OCI-M1 (cell line): Measurements from ENCODE around the gene PLA2G5.
A peak's percentile ranks its signal among the peaks of the same experiment; 100 is the strongest.
"Not testable (repeated sequence)": the region's sequence is repeated elsewhere in the genome, so short reads cannot be mapped to it uniquely, and the experiment has no call there.

ENCODE experiments used
- DNase-seq: peaks from one replicate; lab custom pipeline; 2025; lab: John Stamatoyannopoulos, UW

The PLA2G5 gene

DNA sequence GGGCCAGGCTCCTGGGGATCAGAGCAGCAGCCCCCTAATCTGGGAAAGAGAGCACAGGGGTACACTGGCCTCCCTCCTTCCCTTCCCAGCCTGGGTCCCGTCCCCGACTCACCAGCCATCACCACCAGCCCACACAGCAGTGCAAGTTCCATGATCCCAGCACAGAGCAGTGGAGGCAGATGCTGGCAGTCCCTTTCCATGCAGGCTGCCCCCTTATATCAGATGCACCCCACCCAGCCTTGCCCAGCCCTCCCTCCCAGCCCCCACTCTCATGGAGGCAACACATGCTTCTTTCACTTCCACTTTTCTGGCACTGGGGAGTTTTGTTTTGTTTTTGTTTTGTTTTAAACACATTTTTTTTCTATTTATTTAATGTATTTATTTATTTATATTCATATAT lies 49.4 kb downstream of the PLA2G5 start, which contains the start of gene PLA2G2D:
PLA2G2D (minus strand) TSS at position 190 of the 400 bp plus-strand sequence; CDS start at position 152, 38 bp downstream.
- no peak for DNase-seq

DNA sequence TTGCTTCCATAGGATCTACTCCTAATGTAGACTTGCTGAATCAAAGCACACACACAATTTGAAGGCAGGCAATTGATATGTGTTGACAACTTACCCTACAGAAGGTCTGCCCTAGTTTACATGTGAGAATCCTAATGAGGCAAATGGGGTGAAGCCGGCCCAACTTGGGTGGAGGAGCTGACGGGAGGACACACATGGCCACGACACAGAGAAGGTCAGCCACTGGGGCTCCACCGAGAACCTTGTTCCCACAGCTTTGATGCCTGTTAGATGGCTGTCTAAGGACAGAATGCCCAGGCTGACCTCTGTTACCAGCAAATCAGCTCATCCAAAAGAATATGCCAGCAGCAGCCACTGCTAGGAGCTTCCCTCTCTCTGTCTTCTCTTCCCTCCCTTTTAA lies 50.8 kb downstream of the PLA2G5 start:
- DNase-seq, result no peak

DNA sequence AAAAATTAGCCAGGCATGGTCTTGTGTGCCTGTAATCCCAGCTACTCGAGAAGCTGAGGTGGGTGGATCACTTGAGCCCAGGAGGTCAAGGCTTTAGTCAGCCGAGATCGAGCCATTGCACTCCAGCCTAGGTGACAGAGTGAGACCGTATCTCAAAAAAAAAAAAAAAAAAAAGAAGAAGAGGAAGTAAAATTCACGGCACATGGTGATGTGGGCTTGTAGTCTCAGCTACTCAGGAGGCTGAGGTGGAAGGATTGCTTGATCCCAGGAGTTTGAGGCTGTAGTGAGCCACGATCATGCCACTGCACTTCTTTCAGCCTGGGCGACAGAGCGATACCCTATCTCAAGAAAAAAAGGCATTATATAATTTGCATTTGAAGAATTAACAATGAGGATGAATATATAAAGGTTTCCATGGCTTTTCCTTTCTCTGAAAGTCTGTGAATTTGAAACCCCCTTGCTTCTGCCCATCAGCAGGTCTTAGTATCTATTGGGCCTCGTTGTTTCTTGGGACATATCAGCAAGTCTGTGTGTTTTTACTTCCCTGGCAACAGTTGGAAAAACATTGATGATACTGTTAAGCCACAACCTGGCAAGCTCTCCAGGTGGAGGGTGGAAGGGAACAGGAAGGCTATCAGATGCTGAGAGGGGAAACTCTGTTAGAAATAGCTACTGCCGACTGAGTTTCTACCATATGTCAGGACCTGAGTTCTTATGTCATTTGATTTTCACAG lies 53.9 kb downstream of the PLA2G5 start:
- peak; percentile 50 for DNase-seq

DNA sequence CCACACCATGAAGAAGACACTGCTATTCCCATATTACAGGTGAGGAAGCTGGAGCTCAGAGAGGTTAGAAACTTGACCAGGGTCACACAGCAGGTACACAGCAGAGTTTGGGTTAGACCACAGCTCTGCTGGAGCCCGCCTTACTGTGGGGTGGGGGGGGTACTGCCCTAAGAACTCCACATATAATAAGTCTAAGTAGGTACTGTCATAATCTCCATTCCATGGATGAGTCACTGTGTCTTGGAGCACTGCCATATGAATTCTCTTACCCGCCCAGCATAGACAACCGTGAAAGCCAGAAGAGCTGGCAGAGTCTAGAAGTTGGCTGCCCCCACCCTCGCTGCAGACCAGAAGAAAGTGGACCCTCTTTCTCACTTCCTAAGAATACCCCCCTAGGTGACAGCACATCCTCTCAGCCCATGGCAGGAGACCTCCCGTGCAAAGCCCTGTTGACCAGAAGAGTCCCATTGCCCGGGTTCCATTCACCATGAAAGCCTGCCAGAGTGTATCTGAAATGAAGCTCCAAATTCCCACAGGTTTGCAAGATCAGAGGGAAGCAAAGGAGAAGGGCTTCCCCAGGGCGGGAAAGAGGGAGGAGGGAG lies 54.6 kb downstream of the PLA2G5 start:
- DNase-seq, result peak; percentile 73

DNA sequence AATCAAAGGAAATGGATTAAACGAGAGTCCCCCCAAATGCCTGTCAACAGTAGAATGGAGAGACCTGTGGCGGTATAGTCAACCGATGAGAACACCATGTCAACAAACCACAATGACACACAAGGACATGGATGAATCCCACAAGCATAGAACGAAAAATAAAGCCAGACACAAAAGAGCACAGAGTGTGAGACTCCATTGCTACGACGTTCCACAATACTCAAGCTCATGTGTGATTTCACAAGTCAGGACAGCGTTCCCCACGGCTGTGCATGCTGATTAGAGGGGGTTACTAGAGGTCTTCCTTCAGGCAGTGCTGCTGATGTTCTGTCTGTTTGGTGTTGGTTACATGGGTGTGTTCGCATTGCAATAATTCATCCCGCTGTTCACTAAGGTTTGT lies 55.1 kb downstream of the PLA2G5 start:
- peak; percentile 14 for DNase-seq

DNA sequence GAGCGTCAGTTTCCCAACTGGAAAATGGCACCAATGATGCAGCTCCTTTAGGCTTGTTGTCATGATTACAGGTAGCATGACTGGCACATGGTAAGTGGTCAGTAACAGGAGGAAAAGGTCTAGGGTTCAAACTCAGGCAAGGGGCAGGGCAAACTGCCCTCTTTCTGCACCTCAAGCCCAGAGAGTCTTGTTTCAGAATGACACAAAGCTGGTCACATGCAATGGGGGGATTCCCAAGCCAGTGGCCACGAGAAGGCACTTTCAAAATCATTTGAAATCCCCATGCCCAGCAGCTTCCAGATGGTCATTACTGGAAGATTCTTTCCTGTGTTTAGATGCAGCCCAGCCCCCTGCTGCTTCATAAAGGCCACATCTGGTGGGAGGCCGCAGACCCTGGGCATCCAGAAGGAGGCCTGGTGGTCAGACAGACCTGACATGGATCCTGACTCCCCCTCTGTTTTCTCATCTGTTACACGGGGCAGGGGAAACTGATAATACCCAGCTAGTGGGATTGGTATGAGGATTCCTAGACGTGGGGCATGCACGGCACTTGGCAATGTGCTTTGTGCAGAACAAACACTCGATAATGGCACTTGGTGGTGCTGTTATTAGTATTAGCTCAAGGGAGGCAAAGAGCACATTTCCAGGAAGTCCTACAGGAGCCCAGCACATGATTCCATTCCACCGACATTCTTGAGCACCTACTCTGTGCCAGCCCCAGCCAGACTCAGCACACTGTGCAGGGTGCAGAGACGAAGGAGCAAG lies 56.2 kb downstream of the PLA2G5 start:
- no peak for DNase-seq

DNA sequence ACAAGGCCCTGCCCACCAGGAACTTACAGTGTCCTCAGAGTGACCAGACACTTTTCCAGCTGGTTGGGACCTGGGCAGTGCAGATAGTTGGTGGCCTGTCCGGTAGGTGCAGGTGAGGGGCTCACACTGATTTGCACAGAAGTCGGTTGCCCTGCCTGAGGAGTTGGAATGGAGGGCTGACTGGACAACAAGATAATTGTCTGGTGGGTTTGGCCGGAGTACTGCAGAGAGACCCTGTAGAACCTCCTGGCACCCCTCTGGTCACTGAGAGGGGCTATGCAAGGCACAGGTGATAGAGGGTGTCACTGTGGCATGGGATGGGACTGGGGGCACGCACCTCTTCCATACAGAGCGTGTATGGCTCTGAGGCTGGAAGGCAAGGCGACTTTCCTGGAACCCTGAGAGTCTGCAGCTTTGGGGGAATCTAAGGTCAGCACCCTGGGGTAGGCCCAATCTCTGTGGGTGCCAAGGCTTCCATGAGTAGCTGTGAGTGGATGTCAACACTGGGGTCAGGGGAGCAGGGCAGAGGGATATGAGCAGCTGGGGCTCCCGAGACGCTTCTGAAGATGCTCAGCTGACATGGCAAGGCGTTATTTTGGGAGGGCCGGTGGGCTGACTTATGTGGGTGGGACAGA lies 56.9 kb downstream of the PLA2G5 start:
- DNase-seq, result no peak

DNA sequence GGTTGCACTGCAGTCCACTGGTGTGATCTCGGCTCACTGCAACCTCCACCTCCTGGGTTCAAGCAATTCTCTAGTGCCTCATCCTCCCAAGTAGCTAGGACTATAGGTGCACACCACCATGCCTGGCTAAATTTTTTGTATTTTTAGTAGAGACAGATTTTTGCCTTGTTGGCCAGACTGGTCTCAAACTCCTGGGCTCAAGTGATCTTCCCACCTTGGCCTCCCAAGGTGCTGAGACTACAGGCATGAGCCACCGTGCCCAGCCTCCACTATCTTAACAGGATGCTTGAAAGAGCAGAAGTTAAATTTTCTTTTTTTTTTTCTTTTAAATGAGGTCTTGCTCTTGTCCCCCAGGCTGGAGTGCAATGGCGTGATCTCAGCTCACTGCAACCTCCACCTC lies 60.5 kb downstream of the PLA2G5 start:
- not testable (repeated sequence) for DNase-seq

DNA sequence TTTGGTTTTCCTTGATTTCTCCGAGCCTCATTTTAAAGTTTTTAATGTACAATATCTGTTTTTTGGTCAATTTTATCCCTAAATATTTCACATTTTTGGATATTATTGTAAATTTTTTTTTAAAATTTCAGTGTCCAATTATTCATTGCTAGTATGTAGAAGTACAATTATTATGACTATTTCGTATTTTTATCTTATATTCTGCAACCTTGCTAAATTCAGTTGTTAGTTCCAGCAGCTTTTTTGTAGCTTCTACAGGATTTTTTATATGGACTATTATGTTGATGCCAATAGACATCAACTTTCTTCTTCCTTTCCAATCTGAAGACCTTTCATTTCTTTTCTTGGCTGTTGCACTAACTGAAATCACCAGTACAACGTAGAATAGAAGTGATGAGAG lies 65.0 kb downstream of the PLA2G5 start:
- no peak for DNase-seq

DNA sequence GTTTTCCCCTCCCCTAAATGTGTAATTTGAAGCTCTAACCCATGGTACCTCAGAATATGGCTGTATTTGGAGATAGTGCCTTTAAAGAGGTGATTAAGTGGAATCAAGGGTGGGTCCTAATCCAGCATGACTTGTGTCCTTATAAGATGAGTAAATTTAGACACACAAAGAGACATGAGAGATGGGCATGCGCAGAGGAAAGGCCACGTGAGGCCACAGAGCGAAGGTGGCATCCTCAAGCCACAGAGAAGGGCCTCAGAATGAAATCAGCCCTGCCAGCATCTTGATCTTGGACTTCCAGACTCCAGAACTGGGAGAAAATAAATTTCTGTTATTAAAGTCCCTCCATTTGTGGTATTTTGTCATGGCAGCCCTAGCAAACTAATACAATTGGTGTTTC lies 66.3 kb downstream of the PLA2G5 start:
- no peak for DNase-seq

DNA sequence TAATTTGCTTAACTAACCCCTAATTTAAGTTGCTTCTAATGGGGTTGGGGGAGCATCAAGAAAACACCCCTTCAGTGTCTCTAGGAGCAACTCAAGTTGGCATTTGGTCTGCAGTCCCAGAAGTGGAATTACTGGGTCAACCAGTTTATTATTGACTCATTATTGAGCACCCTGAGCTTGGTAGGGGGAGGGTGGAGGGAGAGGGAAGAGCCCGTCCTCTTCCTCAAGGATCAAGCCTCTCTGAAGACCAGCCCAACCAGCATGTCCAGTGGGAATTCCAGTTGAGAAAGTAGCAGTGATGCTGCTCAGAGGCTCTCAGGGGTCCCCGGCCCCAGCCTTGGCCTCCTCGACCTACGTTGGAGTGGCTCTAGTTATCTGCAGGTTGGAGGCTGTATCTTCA lies 67.1 kb downstream of the PLA2G5 start:
- DNase-seq, result no peak

DNA sequence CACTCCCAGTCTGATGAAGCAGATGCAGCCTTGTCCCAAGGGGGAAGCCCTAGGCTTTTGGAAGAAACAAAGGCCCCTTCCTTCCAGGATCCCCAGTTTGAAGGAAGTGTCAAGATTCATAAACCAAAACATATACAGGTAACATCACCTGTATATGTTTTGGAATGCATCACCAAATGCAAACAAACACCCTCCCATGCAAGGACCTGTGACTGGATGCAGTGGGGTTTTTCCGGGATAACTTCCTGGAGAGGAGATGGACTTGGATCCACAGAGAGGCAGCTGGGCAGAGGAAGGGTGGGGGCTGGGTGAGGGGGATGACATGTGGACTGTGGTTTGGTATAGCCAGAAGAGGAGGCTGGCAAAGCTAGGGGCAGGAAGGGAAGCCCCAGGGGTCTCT lies 67.6 kb downstream of the PLA2G5 start:
- no peak for DNase-seq

DNA sequence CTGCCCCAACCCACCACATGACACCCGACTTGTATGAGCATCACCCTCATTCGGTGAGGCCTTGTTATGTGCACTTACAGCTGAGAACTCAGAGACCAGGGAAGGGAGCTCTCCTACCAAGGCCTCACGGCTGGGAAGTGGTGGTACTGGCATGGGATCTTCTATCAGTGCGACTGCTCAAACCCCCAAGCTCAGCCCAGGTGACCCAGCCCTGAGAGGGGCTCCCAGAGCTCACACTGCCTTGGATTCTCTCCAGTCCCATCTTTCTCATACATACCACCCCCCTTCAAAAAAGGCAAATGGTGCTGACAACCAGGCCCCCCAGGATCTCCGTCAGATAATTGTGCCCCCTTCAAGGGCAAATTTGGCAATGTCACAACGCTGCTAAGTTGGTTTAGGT lies 68.4 kb downstream of the PLA2G5 start:
- DNase-seq, result no peak

DNA sequence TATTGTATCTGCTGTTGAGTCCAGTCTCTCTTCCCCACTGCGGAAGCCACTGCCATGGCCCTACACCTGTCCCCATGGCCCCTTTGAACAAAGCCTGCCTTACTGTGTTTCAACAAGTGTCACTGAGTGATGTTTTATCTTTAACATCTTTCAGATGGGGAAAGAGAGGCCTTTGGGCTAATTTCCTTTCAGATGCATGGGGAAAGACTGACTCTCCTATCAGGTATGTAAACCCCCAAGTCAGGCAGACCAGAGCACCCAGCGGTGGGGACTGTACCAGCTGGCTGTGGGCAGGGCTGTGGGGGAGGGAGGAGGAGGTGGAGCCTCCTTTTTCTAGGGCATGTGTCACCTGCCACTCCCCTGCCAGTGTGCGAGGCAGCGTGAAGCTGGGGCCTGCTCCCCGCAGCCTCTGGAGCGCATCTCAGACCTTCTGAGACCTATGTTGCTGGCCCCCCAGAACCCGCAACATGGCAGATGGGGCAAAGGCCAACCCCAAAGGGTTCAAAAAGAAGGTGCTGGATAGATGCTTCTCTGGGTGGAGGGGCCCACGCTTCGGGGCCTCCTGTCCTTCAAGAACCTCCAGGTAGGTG lies 69.1 kb downstream of the PLA2G5 start, which contains the start of gene PLA2G2F:
PLA2G2F (plus strand) TSS at position 363 of the 590 bp plus-strand sequence; CDS start at position 468, 105 bp downstream.
- DNase-seq, result no peak

DNA sequence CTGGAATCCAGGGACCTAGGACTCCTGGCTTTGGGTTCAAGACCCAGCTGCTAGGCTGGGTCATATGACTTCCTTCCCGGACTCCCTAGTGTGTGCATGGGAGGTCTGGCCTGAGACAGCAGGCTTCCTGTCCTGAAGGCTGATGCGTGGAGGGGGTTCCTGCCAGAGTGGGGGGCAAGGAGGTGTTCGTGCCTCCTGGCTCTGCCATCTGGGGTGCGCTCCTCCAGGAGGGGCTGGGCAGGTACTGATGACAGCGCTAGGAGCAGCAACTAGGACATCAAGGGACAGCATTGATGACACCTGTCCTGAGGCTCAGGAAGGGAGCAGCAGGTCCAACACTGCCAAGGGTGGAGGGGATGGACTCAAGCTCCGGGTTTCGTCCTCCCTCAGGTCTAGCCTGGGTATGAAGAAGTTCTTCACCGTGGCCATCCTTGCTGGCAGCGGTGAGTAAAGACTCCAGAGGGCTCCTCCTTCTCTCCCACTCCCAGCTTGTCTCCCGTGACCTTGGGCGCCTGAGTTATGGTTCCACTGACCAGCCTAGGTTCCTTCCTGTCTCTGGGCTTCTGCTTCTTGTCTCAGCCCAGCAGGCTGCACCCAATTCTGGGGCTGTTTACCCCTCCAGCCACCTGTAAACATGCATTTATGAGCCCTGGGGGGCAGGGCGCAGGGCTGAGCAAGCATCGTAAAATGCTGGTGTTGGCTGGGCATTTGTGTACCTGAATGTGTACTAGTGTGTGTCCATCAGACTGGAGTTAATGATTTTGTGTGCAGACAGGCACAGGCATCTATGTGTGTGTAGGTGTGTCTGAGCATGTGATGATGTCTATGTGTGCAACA lies 70.0 kb downstream of the PLA2G5 start:
- DNase-seq, result no peak

DNA sequence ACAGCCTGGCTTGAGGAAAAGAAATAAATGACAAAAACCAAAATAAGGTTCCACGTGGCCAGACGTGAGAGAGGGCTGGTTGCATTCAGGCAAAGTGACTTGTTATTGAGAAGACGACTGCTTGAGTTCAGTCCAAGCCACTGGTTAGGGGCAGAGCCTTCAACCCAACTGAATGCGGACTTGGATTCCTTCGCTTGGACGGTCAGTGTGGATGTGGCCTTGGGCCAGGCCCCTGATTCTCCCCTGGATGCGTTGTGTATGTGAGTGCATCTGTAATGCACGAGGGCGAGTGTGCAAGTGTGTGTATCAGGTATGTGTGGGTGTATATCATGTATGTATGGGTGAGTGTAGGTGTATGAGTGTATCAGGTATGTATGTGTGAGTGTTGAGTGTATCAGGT lies 71.0 kb downstream of the PLA2G5 start:
- DNase-seq, result no peak

DNA sequence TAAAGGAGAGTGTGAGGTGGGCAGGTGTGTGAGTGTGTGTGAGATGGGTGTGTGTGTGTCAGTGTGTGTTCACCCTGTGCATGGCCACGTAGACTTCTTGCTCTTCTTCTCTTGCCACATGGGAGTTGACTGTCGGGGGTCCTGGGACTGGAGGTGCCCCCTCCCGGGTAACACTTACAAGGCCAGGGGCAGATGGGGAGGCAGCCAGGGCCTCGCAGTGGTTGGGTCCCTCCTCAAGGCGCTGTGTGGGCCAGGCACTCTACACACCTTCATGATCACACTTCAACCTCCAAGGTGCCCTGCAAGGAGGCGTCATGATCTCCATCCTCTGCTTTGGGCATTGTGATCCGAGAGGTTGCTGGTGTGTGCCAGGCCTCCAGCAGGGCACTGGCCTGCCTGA lies 71.5 kb downstream of the PLA2G5 start:
- no peak for DNase-seq
